ENCODE data around the gene SQSTM1. TPM values are rescaled to one million over a fixed set of nuclear protein-coding genes. Genes with fewer than 3 reads are reported as not detected.

The SQSTM1 gene
- total RNA-seq, 1 experiment from 2014 or later, result 612 TPM

GRCh38 chr5:179800696-179801201, 20.0 kb upstream of the SQSTM1 start:
- POLR2A ChIA-PET, result interaction anchor here (0.9 kb wide), 1 partner anchor 20 kb away, joined by 3 read pairs; the partner anchor contains the start of gene SQSTM1
- CTCF ChIA-PET, result interaction anchor here (0.6 kb wide), 1 partner anchor 34 kb away, joined by 3 read pairs; no protein-coding TSS in a partner anchor
- TF ChIP-seq, protein P1, sequence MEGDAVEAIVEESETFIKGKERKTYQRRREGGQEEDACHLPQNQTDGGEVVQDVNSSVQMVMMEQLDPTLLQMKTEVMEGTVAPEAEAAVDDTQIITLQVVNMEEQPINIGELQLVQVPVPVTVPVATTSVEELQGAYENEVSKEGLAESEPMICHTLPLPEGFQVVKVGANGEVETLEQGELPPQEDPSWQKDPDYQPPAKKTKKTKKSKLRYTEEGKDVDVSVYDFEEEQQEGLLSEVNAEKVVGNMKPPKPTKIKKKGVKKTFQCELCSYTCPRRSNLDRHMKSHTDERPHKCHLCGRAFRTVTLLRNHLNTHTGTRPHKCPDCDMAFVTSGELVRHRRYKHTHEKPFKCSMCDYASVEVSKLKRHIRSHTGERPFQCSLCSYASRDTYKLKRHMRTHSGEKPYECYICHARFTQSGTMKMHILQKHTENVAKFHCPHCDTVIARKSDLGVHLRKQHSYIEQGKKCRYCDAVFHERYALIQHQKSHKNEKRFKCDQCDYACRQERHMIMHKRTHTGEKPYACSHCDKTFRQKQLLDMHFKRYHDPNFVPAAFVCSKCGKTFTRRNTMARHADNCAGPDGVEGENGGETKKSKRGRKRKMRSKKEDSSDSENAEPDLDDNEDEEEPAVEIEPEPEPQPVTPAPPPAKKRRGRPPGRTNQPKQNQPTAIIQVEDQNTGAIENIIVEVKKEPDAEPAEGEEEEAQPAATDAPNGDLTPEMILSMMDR (IDR thresholded peaks at IDR 0.05; ENCODE audit: unreplicated experiment), result no peak
- Mint-ChIP-seq H3K27ac (ENCODE audit: low read depth, unreplicated experiment) (no peak overlapping the region), H3K36me3 (ENCODE audit: insufficient read depth, unreplicated experiment) (peaks cover 52% of the 10 kb centered on the region), H3K9me3 (ENCODE audit: unreplicated experiment) (no peaks in the 10 kb centered on the region), H3K4me1 (ENCODE audit: insufficient read depth, unreplicated experiment) (peaks cover 32% of the 10 kb centered on the region), H3K4me3 (ENCODE audit: unreplicated experiment) (no peak overlapping the region), H3K27me3 (ENCODE audit: insufficient read depth, unreplicated experiment) (no peaks in the 10 kb centered on the region)
- no peak for DNase-seq (ENCODE audit: unreplicated experiment)
- intact Hi-C loops (cut with micrococcal nuclease), result no loop called here
- BruUV-seq (replicated peaks), result no TSS peak

GRCh38 chr5:179801304-179802206, 19.1 kb upstream of the SQSTM1 start:
- CTCF ChIA-PET, result interaction anchor here (0.6 to 0.7 kb wide), 2 partner anchors 36 to 51 kb away, joined by 3 to 5 read pairs; no protein-coding TSS in a partner anchor
- POLR2A ChIA-PET, result interaction anchor here (0.6 to 2.4 kb wide), 2 partner anchors 19 to 44 kb away, joined by 3 to 5 read pairs; partner anchors contain the start of gene SQSTM1
- Mint-ChIP-seq H3K27me3 (ENCODE audit: insufficient read depth, unreplicated experiment) (no peaks in the 10 kb centered on the region), H3K36me3 (ENCODE audit: insufficient read depth, unreplicated experiment) (peaks cover 50% of the 10 kb centered on the region), H3K27ac (ENCODE audit: low read depth, unreplicated experiment) (no peak overlapping the region), H3K4me3 (ENCODE audit: unreplicated experiment) (no peak overlapping the region), H3K9me3 (ENCODE audit: unreplicated experiment) (no peaks in the 10 kb centered on the region), H3K4me1 (ENCODE audit: insufficient read depth, unreplicated experiment) (peaks cover 31% of the 10 kb centered on the region)
- BruUV-seq (replicated peaks), result no TSS peak
- TF ChIP-seq, protein P1 (IDR thresholded peaks at IDR 0.05; ENCODE audit: unreplicated experiment), result peak; percentile 31
- intact Hi-C loops (cut with micrococcal nuclease), result no loop called here
- no peak for DNase-seq (ENCODE audit: unreplicated experiment)

DNA sequence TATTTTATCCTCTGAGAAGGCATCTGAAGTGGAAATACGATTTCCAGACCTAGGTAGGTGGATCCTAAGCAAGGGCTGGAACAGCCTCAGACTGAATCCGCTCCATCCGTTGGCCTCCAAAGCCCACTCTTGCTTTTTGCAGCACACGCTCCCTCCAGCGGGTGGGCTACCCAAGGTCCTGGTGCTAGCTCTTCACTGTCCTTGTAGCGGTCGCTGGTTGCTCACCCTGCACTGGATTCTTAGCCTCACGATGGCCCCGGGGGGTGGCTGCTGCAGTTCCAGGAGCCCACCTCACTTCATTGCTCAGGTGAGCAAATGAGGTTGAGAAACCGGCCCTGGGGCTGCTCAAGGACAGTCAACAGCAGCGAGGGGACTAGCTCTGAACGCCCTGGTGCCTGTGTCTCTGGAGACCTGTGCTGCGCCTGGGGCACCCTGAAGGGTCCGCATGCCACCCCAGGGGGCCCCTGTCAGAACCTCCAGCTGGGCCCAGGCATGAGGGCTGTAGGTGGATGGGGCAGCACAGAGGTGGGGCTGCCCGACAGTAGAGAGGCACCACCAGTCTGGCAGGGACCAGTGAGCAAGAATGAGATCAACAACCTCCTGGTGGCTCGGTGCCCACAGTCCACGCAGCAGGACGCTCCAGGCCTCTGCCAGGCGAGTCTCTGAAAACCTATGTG, 18.4 kb upstream of the SQSTM1 start:
- ChIA-PET CTCF (interaction anchor here (0.6 to 0.8 kb wide), 3 partner anchors 8 to 52 kb away, joined by 3 to 5 read pairs (median 3); partner anchors contain the start of gene LTC4S), POLR2A (interaction anchor here (0.6 to 2.4 kb wide), 2 partner anchors 18 to 43 kb away, joined by 3 to 5 read pairs; partner anchors contain the start of gene SQSTM1)
- Mint-ChIP-seq H3K9me3 (ENCODE audit: unreplicated experiment) (no peaks in the 10 kb centered on the region), H3K4me1 (ENCODE audit: insufficient read depth, unreplicated experiment) (peaks cover 24% of the 10 kb centered on the region), H3K4me3 (ENCODE audit: unreplicated experiment) (no peak overlapping the region), H3K27ac (ENCODE audit: low read depth, unreplicated experiment) (no peak overlapping the region), H3K27me3 (ENCODE audit: insufficient read depth, unreplicated experiment) (no peaks in the 10 kb centered on the region), H3K36me3 (ENCODE audit: insufficient read depth, unreplicated experiment) (peaks cover 46% of the 10 kb centered on the region)
- TF ChIP-seq, protein P1 (IDR thresholded peaks at IDR 0.05; ENCODE audit: unreplicated experiment), result no peak
- BruUV-seq (replicated peaks), result no TSS peak
- intact Hi-C loops (cut with micrococcal nuclease), result no loop called here
- DNase-seq (ENCODE audit: unreplicated experiment), result no peak

Measured in MCF 10A (cell line).